ENCODE measurements around the gene ADSS1.

DNA sequence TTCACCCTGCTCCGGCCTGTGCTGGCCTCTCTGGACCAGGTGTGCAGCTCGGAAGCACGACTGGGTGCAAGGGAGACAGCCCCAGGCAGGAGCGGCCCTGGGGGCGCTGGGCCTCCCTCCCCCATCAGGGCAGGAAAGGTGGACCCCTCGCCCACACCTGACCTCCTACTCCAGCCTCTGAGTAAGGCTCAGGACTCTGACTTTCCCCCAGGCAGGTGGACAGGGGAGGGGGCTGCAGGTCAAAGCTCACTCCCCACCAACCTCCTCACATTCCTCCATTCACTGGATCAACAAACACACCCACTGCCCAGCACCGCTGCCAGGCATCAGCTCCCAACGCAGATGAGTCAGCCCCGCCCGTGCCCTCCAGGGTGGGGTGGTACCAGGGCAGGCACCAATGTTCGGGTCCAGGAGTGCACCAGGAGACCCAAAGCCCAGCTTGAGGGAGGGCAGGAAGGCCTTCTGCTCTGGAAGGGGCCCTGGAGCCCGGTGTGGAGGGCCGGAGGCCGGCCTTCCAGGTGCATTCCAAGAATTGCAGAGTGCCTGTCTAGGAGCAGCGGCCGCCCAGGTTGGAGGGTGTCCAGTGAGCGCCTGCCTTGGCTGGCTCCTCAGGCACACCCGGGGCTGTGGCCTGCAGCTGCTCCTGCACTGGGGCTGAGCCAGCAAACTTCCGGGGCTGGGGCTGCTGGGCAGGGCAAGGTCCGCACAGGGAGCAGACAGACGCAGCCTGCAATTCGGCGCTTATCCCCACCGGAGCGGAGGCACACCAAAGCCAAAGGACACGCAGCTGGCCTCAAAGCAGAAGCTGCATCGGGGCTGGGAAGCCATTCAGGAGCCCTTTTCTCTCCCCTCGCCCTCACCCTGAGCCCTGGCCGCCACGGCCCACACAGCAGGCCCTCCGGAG lies 36.2 kb upstream of the ADSS1 start:
- TF ChIP-seq CTCF (IDR thresholded peaks at IDR 0.05; ENCODE audit: poor library complexity), result no peak
- TF ChIP-seq EZH2 (IDR thresholded peaks at IDR 0.05; ENCODE audit: borderline replicate concordance), result no peak
- TF ChIP-seq EZH2phosphoT487 (IDR thresholded peaks at IDR 0.05; ENCODE audit: low read depth, severe bottlenecking, unreplicated experiment), result no peak

Measured in hepatocyte (in vitro differentiated cells).